Measurements from ENCODE around the gene EIF2B1.

DNA sequence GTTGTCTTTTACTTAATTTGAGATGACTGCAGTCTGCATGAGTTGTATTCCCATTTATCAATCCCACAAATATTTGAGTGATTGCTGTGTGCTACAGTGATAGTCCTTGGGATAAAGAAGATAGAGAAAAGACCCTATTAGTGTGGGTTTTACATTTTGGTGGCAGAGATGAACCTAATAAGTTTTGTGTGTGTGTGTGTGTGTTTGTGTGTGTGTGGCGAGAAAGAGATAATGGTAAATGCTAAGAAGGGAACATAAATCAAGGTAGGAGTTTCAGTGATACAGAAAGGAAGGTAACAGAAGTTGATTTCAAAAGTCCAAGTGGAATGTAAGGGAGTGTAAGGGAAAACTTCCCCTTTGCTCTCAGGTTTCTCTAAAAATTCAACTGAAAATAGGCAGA lies 34.2 kb downstream of the EIF2B1 start:
- TF ChIP-seq EP300 (IDR thresholded peaks at IDR 0.05; ENCODE audit: low read length), result no peak
- TF ChIP-seq, protein P1, sequence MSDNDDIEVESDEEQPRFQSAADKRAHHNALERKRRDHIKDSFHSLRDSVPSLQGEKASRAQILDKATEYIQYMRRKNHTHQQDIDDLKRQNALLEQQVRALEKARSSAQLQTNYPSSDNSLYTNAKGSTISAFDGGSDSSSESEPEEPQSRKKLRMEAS (CRISPR knock-in tag; IDR thresholded peaks at IDR 0.05), result no peak
- TF ChIP-seq, protein P2, sequence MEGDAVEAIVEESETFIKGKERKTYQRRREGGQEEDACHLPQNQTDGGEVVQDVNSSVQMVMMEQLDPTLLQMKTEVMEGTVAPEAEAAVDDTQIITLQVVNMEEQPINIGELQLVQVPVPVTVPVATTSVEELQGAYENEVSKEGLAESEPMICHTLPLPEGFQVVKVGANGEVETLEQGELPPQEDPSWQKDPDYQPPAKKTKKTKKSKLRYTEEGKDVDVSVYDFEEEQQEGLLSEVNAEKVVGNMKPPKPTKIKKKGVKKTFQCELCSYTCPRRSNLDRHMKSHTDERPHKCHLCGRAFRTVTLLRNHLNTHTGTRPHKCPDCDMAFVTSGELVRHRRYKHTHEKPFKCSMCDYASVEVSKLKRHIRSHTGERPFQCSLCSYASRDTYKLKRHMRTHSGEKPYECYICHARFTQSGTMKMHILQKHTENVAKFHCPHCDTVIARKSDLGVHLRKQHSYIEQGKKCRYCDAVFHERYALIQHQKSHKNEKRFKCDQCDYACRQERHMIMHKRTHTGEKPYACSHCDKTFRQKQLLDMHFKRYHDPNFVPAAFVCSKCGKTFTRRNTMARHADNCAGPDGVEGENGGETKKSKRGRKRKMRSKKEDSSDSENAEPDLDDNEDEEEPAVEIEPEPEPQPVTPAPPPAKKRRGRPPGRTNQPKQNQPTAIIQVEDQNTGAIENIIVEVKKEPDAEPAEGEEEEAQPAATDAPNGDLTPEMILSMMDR (IDR thresholded peaks at IDR 0.05 in 2 of 3, conservative IDR thresholded peaks at IDR 0.05 in 1 of 3; ENCODE audit: insufficient read depth in 2 of 3, low read depth in 1 of 3, low read length in 3 of 3), result no peak
- no peak for TF ChIP-seq ZNF253 (CRISPR knock-in tag; conservative IDR thresholded peaks at IDR 0.05)
- TF ChIP-seq CHD2 (IDR thresholded peaks at IDR 0.05; ENCODE audit: low read depth, low read length), result no peak
- TF ChIP-seq, protein P3, sequence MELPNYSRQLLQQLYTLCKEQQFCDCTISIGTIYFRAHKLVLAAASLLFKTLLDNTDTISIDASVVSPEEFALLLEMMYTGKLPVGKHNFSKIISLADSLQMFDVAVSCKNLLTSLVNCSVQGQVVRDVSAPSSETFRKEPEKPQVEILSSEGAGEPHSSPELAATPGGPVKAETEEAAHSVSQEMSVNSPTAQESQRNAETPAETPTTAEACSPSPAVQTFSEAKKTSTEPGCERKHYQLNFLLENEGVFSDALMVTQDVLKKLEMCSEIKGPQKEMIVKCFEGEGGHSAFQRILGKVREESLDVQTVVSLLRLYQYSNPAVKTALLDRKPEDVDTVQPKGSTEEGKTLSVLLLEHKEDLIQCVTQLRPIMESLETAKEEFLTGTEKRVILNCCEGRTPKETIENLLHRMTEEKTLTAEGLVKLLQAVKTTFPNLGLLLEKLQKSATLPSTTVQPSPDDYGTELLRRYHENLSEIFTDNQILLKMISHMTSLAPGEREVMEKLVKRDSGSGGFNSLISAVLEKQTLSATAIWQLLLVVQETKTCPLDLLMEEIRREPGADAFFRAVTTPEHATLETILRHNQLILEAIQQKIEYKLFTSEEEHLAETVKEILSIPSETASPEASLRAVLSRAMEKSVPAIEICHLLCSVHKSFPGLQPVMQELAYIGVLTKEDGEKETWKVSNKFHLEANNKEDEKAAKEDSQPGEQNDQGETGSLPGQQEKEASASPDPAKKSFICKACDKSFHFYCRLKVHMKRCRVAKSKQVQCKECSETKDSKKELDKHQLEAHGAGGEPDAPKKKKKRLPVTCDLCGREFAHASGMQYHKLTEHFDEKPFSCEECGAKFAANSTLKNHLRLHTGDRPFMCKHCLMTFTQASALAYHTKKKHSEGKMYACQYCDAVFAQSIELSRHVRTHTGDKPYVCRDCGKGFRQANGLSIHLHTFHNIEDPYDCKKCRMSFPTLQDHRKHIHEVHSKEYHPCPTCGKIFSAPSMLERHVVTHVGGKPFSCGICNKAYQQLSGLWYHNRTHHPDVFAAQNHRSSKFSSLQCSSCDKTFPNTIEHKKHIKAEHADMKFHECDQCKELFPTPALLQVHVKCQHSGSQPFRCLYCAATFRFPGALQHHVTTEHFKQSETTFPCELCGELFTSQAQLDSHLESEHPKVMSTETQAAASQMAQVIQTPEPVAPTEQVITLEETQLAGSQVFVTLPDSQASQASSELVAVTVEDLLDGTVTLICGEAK (IDR thresholded peaks at IDR 0.05), result no peak
- TF ChIP-seq, protein P3 (CRISPR knock-in tag; IDR thresholded peaks at IDR 0.05), result no peak
- no peak for TF ChIP-seq ZNF263 (CRISPR knock-in tag; IDR thresholded peaks at IDR 0.05; ENCODE audit: borderline replicate concordance)
- TF ChIP-seq TAF1 (IDR thresholded peaks at IDR 0.05; ENCODE audit: control insufficient read depth, extremely low read depth, insufficient read depth, low read length, severe bottlenecking), result no peak
- TF ChIP-seq, protein P4, sequence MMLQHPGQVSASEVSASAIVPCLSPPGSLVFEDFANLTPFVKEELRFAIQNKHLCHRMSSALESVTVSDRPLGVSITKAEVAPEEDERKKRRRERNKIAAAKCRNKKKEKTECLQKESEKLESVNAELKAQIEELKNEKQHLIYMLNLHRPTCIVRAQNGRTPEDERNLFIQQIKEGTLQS (IDR thresholded peaks at IDR 0.05), result no peak
- TF ChIP-seq, protein P4 (CRISPR knock-in tag; conservative IDR thresholded peaks at IDR 0.05), result no peak
- TF ChIP-seq NBN (IDR thresholded peaks at IDR 0.05; ENCODE audit: low read depth), result no peak
- no peak for TF ChIP-seq BRF1 (IDR thresholded peaks at IDR 0.05; ENCODE audit: borderline replicate concordance, extremely low read depth, insufficient read length)
- TF ChIP-seq FOXJ2 (tag; IDR thresholded peaks at IDR 0.05), result no peak
